Heart left ventricle (tissue), 16 donors: ENCODE measurements around the gene FXYD7. TPM values are rescaled to one million over a fixed set of nuclear protein-coding genes. Genes with fewer than 3 reads are reported as not detected.

Experiments used
- ATAC-seq, 4 donors: fragments of 200-7000 bp; cut with Tn5 transposase; one replicate each; pipeline ENCODE4 v1.9.1; 2020 to 2022; ENCODE audit warnings: moderate library complexity in 4 of 4, mild to moderate bottlenecking in 3 of 4, moderate number of reproducible peaks in 1 of 4
- DNase-seq, 5 donors: peaks; one replicate each; pipeline ENCODE4 v3.0.0-alpha.2; 2020
- H3K27ac ChIP-seq, 12 donors: fragments of 200-600 bp; sonication (generic) in 4 of 12; one replicate each; pipeline versions ENCODE4 v1.5.0 to v1.8.0; 2016 to 2022; ENCODE audit warnings: mild to moderate bottlenecking in 2 of 12
- H3K27me3 ChIP-seq, 9 donors: fragments of 200-600 bp; sonication (generic) in 2 of 9; one replicate each; pipeline versions ENCODE4 v1.5.1 to v1.8.0; 2016 to 2022; ENCODE audit warnings: mild to moderate bottlenecking in 3 of 9
- H3K36me3 ChIP-seq, 9 donors: fragments of 200-600 bp; sonication (generic) in 2 of 9; one replicate each; pipeline versions ENCODE4 v1.5.0 to v1.8.0; 2018 to 2022; ENCODE audit warnings: mild to moderate bottlenecking in 2 of 9
- H3K4me1 ChIP-seq, 12 donors: fragments of 200-600 bp; sonication (generic) in 4 of 12; one replicate each; pipeline versions ENCODE4 v1.5.0 to v1.8.0; 2016 to 2022; ENCODE audit warnings: mild to moderate bottlenecking in 3 of 12
- H3K4me3 ChIP-seq, 12 donors: fragments of 200-600 bp; sonication (generic) in 4 of 12; one replicate each; pipeline versions ENCODE4 v1.5.0 to v1.8.0; 2017 to 2022; ENCODE audit warnings: mild to moderate bottlenecking in 9 of 12, moderate library complexity in 4 of 12
- H3K9me3 ChIP-seq, 12 donors: fragments of 200-600 bp; sonication (generic) in 4 of 12; one replicate each; pipeline versions ENCODE4 v1.5.0 to v1.8.0; 2016 to 2022; ENCODE audit warnings: mild to moderate bottlenecking in 1 of 12
- POLR2A ChIP-seq, 2 donors: fragments of 450-650 bp; IDR thresholded peaks; one replicate each; pipeline ENCODE4 v1.6.1; 2017; ENCODE audit warnings: antibody characterized with exemption in 2 of 2, mild to moderate bottlenecking in 2 of 2, moderate library complexity in 2 of 2
- WGBS, 4 donors: extraction: QIAGEN DNeasy Blood & Tissue Kit in 2 of 4; methylation state at CpG; one replicate each; pipeline versions ENCODE4 v1.1.5 to v1.1.7; 2013 to 2018; 5-methylcytosine and 5-hydroxymethylcytosine counted together
- intact Hi-C, 10 donors: fragments of 100-400 bp; cut with DNase I; formaldehyde crosslinking; loops; one replicate each; pipeline versions ENCODE4 v1.11.1 to v1.14.2; 2022
- polyA plus RNA-seq, 2 donors: library from polyadenylated mRNA; stranded (reverse); fragments of 200-250 nt; gene quantifications; one replicate each; pipeline ENCODE4 v1.2.3, GENCODE V29; 2013
- total RNA-seq, 9 donors: library from RNA; depleted of rRNA in 2 of 9; stranded (reverse); fragments of >200 nt in 2 of 9; fragmentation: NEBNext Ultra II Directional in 3 of 9; extraction: Animal tissue kit (Norgen Biotek cat#: 25700) in 3 of 9; gene quantifications; one replicate each; pipeline versions ENCODE4 v1.1.0 to v1.2.4, GENCODE V29; 2016 to 2023
- TF ChIP-seq, protein P1 (sequence below), 12 donors: fragments of 200-600 bp; sonication (generic) in 4 of 12; IDR thresholded peaks; one replicate each; pipeline versions ENCODE4 v1.5.0 to v1.8.0; 2018 to 2022; ENCODE audit warnings: antibody characterized with exemption in 12 of 12, mild to moderate bottlenecking in 5 of 12
- donor health status: ischemic (EF 13 %, LVEDD 7.1; RV severe dilation, severe dysfunction).
- donor health status: healthy with polysubstance abuse.
- donor health status: DM: no; HTN: yes; CAD: no.
- donor health status: DM: no; HTN: no; CAD: no.
- donor health status: ischemic (EF 25% LVEDD 6.9; RV normal size, moderate dysfunction).
- donor health status: ischemic (EF 25% LVEDD 5.7; RV mildly dilated, moderate dysfunction).
- donor health status: healthy.
- donor health status: DM: yes; HTN: yes; CAD: no.
- donor health status: ischemic (EF 35%, LVEDD 5.7; RV mildly dilated, moderate dysfunction).
- donor health status: nonischemic (EF 11% LVEDD 7.7; RV severe dilation, severe dysfunction).
- donor health status: DM: yes; HTN: yes; CAD: no.
- donor health status: PGD.
- donor health status: ischemic (EF 29% LVEDD 5.4; RV normal size, mild dysfunction).
- donor health status: nonischemic (EF 23%, LVEDD 6.1; RV moderate dilation, normal function).

Gene FXYD7
- total and polyA plus RNA-seq, 11 donors, result 0.21 to 0.52 (median 0.28) TPM; not detected in 8

DNA sequence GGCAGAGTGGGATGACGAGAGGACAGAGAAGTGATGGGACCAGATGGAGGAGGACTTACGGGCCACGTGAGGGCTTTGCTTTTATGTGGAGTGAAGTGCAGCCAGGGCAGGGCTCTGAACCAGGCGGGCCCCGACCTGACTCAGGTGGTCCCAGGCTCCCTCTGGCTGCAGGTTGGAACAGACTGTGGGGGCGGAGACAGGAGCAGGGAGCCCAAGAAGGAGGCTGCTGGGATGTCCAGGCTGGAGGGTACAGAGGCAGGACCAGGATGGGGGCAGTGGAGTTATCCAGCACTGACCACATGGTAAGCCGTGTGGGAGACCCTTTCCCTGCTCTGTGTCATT is 13.6 kb downstream of the FXYD7 start:
- peaks cover 0 to 3% (median 0%) of the 10 kb centered on the region in 12 donors for H3K9me3 ChIP-seq
- WGBS, 4 donors, result 80 to 87% (median 83%) methylated on average over 7 of the region's 7 CpGs
- peak overlapping the region in 1 of 12 donors; percentile 82 for H3K4me3 ChIP-seq
- peaks cover 0 to 48% (median 34%) of the 10 kb centered on the region in 9 donors for H3K36me3 ChIP-seq
- peaks cover 0 to 30% (median 4%) of the 10 kb centered on the region in 9 donors for H3K27me3 ChIP-seq
- no peak overlapping the region for H3K27ac ChIP-seq
- ATAC-seq (no peak), DNase-seq (no peak)
- no peak for TF ChIP-seq POLR2A (IDR thresholded peaks at IDR 0.05)
- H3K4me1 ChIP-seq, result peaks cover 0 to 34% (median 18%) of the 10 kb centered on the region in 12 donors
- intact Hi-C loops, result loop anchor here in 2 of 10 donors (5.0 to 10.0 kb wide), 2 partner anchors 88 to 111 kb away; partner anchors contain the start of genes LSR (in 1 of the 2) and USF2 (in 1 of the 2)

DNA sequence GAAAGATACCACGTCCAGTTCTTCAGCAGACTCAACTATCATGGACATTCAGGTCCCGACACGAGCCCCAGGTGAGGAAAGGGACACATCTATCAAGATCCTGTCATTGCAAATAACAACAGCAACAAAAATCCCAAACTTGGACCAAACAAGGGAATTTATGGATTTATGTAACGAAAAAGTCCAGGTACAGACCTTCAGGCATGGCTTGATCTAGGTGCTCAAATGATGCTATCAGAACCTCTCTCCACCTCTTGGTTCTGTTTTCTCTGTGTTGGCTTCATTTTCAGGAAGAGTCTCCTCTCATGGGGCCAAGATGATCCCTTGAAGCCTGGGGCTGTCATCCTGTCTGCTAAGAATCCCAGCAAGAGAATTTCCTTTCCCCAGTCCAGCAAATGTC is 14.4 kb downstream of the FXYD7 start:
- peaks cover 0 to 56% (median 41%) of the 10 kb centered on the region in 9 donors for H3K36me3 ChIP-seq
- WGBS, 4 donors, result 86 to 96% (median 93%) methylated on average over 4 of the region's 4 CpGs
- intact Hi-C loops, result loop anchor here in 2 of 10 donors (5.0 to 10.0 kb wide), 2 partner anchors 87 to 110 kb away; partner anchors contain the start of genes LSR (in 1 of the 2) and USF2 (in 1 of the 2)
- ATAC-seq (no peak), DNase-seq (no peak)
- no peak overlapping the region for H3K4me3 ChIP-seq
- H3K27ac ChIP-seq, result no peak overlapping the region
- TF ChIP-seq, protein P1, sequence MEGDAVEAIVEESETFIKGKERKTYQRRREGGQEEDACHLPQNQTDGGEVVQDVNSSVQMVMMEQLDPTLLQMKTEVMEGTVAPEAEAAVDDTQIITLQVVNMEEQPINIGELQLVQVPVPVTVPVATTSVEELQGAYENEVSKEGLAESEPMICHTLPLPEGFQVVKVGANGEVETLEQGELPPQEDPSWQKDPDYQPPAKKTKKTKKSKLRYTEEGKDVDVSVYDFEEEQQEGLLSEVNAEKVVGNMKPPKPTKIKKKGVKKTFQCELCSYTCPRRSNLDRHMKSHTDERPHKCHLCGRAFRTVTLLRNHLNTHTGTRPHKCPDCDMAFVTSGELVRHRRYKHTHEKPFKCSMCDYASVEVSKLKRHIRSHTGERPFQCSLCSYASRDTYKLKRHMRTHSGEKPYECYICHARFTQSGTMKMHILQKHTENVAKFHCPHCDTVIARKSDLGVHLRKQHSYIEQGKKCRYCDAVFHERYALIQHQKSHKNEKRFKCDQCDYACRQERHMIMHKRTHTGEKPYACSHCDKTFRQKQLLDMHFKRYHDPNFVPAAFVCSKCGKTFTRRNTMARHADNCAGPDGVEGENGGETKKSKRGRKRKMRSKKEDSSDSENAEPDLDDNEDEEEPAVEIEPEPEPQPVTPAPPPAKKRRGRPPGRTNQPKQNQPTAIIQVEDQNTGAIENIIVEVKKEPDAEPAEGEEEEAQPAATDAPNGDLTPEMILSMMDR (IDR thresholded peaks at IDR 0.05), result no peak
- TF ChIP-seq POLR2A (IDR thresholded peaks at IDR 0.05), result no peak
- peaks cover 0 to 29% (median 18%) of the 10 kb centered on the region in 12 donors for H3K4me1 ChIP-seq
- peaks cover 0 to 30% (median 4%) of the 10 kb centered on the region in 9 donors for H3K27me3 ChIP-seq
- peaks cover 0 to 11% (median 3%) of the 10 kb centered on the region in 12 donors for H3K9me3 ChIP-seq

DNA sequence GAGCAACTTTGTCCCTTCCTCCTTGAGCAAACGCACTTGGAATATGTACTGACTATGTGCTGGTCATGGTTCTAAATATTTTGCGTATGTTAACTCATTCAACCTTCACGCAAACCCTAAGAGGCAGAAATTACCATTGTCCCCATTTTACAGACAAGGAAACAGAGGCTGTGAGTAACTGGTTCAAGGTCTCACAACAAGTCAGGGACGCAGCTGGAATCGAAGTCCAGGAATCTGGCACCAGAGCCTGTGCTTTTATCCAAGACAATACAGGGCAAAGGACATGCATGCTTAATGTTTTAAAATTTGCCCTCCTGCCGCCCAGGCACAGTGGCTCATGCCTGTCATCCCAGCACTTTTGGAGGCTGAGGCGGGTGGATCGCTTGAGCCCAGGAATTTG is 16.6 kb downstream of the FXYD7 start:
- ATAC-seq, result no peak
- intact Hi-C loops, result loop anchor here in 2 of 10 donors (5.0 to 10.0 kb wide), 2 partner anchors 85 to 108 kb away; partner anchors contain the start of genes LSR (in 1 of the 2) and USF2 (in 1 of the 2)
- Histone ChIP-seq H3K27ac (no peak overlapping the region), H3K27me3 (peaks cover 0 to 15% (median 0%) of the 10 kb centered on the region in 9 donors), H3K4me3 (no peak overlapping the region), H3K4me1 (peaks cover 0 to 15% (median 8%) of the 10 kb centered on the region in 12 donors), H3K36me3 (peaks cover 0 to 78% (median 55%) of the 10 kb centered on the region in 9 donors), H3K9me3 (peaks cover 0 to 24% (median 5%) of the 10 kb centered on the region in 12 donors)
- TF ChIP-seq, protein P1 (IDR thresholded peaks at IDR 0.05), result no peak
- no peak for TF ChIP-seq POLR2A (IDR thresholded peaks at IDR 0.05)
- 86 to 95% (median 90%) methylated on average over 8 of the region's 8 CpGs for WGBS, 4 donors
- no peak for DNase-seq

DNA sequence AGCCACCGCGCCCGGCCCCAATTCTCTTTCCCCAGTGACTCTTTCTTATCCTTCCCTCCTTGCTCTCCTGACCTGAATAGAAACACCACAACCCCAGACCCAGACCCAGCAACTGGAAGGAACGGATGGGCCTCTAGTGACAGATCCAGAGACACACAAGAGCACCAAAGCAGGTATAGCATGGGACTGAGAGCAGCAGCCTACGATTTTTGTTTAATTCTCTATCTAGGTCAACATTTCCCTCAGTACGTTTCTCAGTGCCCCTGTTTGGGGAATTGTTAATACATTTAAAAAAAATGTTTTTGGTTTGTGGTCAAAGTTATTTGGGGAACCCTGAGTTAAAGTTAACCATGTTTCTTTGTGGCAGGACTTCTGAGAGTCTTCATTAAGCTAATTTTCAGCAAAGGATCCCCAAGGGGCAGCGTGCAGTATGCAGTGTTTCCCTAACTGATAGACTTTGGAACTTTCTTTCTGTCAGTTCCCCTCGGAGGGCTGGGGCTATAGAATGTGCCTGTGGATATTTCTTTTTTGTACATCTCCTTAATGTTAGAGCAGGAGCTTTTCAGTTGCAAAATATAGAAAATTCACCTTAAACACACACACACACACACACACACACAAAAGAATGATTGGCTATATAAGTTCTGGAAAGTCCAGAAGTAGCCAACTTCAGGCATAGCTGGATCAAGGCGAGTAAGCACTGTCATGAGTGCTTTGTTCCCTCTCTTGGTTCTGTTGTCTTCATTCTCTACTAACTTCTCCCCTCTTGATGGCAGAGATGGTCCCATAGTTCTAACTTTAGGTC is 17.8 kb downstream of the FXYD7 start:
- Histone ChIP-seq H3K4me1 (peaks cover 0 to 7% (median 3%) of the 10 kb centered on the region in 12 donors), H3K36me3 (peaks cover 0 to 90% (median 64%) of the 10 kb centered on the region in 9 donors), H3K27me3 (peaks cover 0 to 3% (median 0%) of the 10 kb centered on the region in 9 donors), H3K9me3 (peaks cover 0 to 36% (median 11%) of the 10 kb centered on the region in 12 donors), H3K27ac (no peak overlapping the region), H3K4me3 (no peak overlapping the region)
- no peak for ATAC-seq
- WGBS, 4 donors, result 91 to 96% (median 93%) methylated on average over 9 of the region's 9 CpGs
- no peak for TF ChIP-seq POLR2A (IDR thresholded peaks at IDR 0.05)
- TF ChIP-seq, protein P1 (IDR thresholded peaks at IDR 0.05), result no peak
- no peak for DNase-seq
- intact Hi-C loops, result no loop called here
